ENCODE results near the gene CAP2.

GRCh38 chr6:17478946-17479345 lies 85.6 kb downstream of the CAP2 start:
- TF ChIP-seq, protein P1, sequence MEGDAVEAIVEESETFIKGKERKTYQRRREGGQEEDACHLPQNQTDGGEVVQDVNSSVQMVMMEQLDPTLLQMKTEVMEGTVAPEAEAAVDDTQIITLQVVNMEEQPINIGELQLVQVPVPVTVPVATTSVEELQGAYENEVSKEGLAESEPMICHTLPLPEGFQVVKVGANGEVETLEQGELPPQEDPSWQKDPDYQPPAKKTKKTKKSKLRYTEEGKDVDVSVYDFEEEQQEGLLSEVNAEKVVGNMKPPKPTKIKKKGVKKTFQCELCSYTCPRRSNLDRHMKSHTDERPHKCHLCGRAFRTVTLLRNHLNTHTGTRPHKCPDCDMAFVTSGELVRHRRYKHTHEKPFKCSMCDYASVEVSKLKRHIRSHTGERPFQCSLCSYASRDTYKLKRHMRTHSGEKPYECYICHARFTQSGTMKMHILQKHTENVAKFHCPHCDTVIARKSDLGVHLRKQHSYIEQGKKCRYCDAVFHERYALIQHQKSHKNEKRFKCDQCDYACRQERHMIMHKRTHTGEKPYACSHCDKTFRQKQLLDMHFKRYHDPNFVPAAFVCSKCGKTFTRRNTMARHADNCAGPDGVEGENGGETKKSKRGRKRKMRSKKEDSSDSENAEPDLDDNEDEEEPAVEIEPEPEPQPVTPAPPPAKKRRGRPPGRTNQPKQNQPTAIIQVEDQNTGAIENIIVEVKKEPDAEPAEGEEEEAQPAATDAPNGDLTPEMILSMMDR (conservative IDR thresholded peaks at IDR 0.05; ENCODE audit: low read depth in 2 of 2): no peak
- TF ChIP-seq EZH2 (IDR thresholded peaks at IDR 0.05; ENCODE audit: low read depth, unreplicated experiment) (no peak), POLR2AphosphoS5 (IDR thresholded peaks at IDR 0.05; ENCODE audit: low read depth) (no peak), ETS1 (IDR thresholded peaks at IDR 0.05) (no peak), CREB1 (CRISPR knock-in tag; IDR thresholded peaks at IDR 0.05; ENCODE audit: low read depth) (no peak), EZH2phosphoT487 (IDR thresholded peaks at IDR 0.05; ENCODE audit: unreplicated experiment) (no peak), REST (IDR thresholded peaks at IDR 0.05; ENCODE audit: unreplicated experiment) (no peak)

Measured in GM23338 (cell line).